ENCODE data around the gene TTC7B.

TTC7B gene

GRCh38 chr14:90703841-90704737, 112.1 kb downstream of the TTC7B start:
- DNase-seq (ENCODE audit: low read depth), result no peak

GRCh38 chr14:90700933-90701776, 115.1 kb downstream of the TTC7B start:
- no peak for DNase-seq (ENCODE audit: low read depth)

- DNase-seq (ENCODE audit: low read depth), result no peak
These were observed 117.2 kb downstream of the TTC7B start for GRCh38 chr14:90699016-90699415.

GRCh38 chr14:90698379-90698869, 117.8 kb downstream of the TTC7B start:
- no peak for DNase-seq (ENCODE audit: low read depth)

GRCh38 chr14:90697577-90698206, 118.5 kb downstream of the TTC7B start:
- peak; percentile 21 for DNase-seq (ENCODE audit: low read depth)

GRCh38 chr14:90697132-90697531, 119.1 kb downstream of the TTC7B start:
- no peak for DNase-seq (ENCODE audit: low read depth)

GRCh38 chr14:90696720-90697119, 119.5 kb downstream of the TTC7B start:
- no peak for DNase-seq (ENCODE audit: low read depth)

GRCh38 chr14:90695997-90696660, 120.1 kb downstream of the TTC7B start:
- no peak for DNase-seq (ENCODE audit: low read depth)

GRCh38 chr14:90693413-90693812, 122.8 kb downstream of the TTC7B start:
- no peak for DNase-seq (ENCODE audit: low read depth)

- no peak for DNase-seq (ENCODE audit: low read depth)
These were observed 123.4 kb downstream of the TTC7B start for GRCh38 chr14:90692826-90693225.

GRCh38 chr14:90692061-90692460, 124.2 kb downstream of the TTC7B start:
- no peak for DNase-seq (ENCODE audit: low read depth)

- DNase-seq (ENCODE audit: low read depth), result no peak
These were observed 124.6 kb downstream of the TTC7B start for GRCh38 chr14:90691627-90692026.

- no peak for DNase-seq (ENCODE audit: low read depth)
These were observed 128.6 kb downstream of the TTC7B start for GRCh38 chr14:90687680-90688079.

- DNase-seq (ENCODE audit: low read depth), result no peak
These were observed 133.6 kb downstream of the TTC7B start for GRCh38 chr14:90682615-90683014.

GRCh38 chr14:90681929-90682328, 134.3 kb downstream of the TTC7B start:
- DNase-seq (ENCODE audit: low read depth), result no peak

- DNase-seq (ENCODE audit: low read depth), result no peak
These were observed 137.3 kb downstream of the TTC7B start for GRCh38 chr14:90678846-90679362.

- DNase-seq (ENCODE audit: low read depth), result no peak
These were observed 137.8 kb downstream of the TTC7B start for GRCh38 chr14:90678420-90678819.

- DNase-seq (ENCODE audit: low read depth), result no peak
These were observed 138.7 kb downstream of the TTC7B start for GRCh38 chr14:90677484-90678050.

- no peak for DNase-seq (ENCODE audit: low read depth)
These were observed 139.3 kb downstream of the TTC7B start for GRCh38 chr14:90676912-90677311.

- DNase-seq (ENCODE audit: low read depth), result no peak
These were observed 139.9 kb downstream of the TTC7B start for GRCh38 chr14:90676356-90676755.

- no peak for DNase-seq (ENCODE audit: low read depth)
These were observed 140.8 kb downstream of the TTC7B start for GRCh38 chr14:90675399-90675798.
